CD8-positive, alpha-beta memory T cell (primary cell): ENCODE data around the gene CYSRT1. TPM values are rescaled to one million over a fixed set of nuclear protein-coding genes. Genes with fewer than 3 reads are reported as not detected.

Experiments
- CTCF ChIA-PET: fragments of 350-600 bp; sonication (Branson Sonifier 250); formaldehyde crosslinking; loops from one replicate; lab custom pipeline; 2021; ENCODE audit warnings: antibody characterized with exemption; lab: Charles Lee
- POLR2A ChIA-PET: fragments of 350-600 bp; sonication (Branson Sonifier 250); formaldehyde crosslinking; loops from one replicate; lab custom pipeline; 2021; ENCODE audit warnings: antibody characterized with exemption; lab: Charles Lee
- DNase-seq, 5 donors: peaks; one replicate each; pipeline versions ENCODE4 v3.0.0 to v3.0.0-alpha.2; 2020 to 2022; ENCODE audit warnings: mixed read lengths in 1 of 5
- H3K27ac ChIP-seq: one replicate; pipeline ENCODE4 v1.7.0; 2013; ENCODE audit warnings: low read depth, mild to moderate bottlenecking, low read length, moderate library complexity
- H3K27me3 ChIP-seq: 2 replicates; pipeline ENCODE4 v1.7.0; 2013; ENCODE audit warnings: low read length, mild to moderate bottlenecking; ENCODE audit not compliant: insufficient read depth, poor library complexity, severe bottlenecking
- H3K36me3 ChIP-seq: 2 replicates; pipeline ENCODE4 v1.7.0; 2013; ENCODE audit warnings: mild to moderate bottlenecking, low read length, moderate library complexity; ENCODE audit not compliant: insufficient read depth
- H3K4me1 ChIP-seq: 2 replicates; pipeline ENCODE4 v1.7.0; 2013; ENCODE audit warnings: mild to moderate bottlenecking, low read length, moderate library complexity; ENCODE audit not compliant: insufficient read depth
- H3K4me3 ChIP-seq: 2 replicates; pipeline ENCODE4 v1.7.0; 2013; ENCODE audit warnings: mild to moderate bottlenecking, low read length
- H3K9me3 ChIP-seq: 2 replicates; pipeline ENCODE4 v1.7.0; 2013; ENCODE audit warnings: mild to moderate bottlenecking, low read length
- H3K27ac Mint-ChIP-seq, 8 donors: one replicate each; pipeline ENCODE4 v1.8.0; 2020 to 2021; ENCODE audit warnings: mixed read lengths in 8 of 8, mild to moderate bottlenecking in 6 of 8, inconsistent platforms in 3 of 8, moderate library complexity in 3 of 8
- H3K27me3 Mint-ChIP-seq, 2 donors: one replicate each; pipeline ENCODE4 v1.8.0; 2020 to 2021; ENCODE audit warnings: mixed read lengths in 2 of 2, mild to moderate bottlenecking in 1 of 2, moderate library complexity in 1 of 2
- H3K36me3 Mint-ChIP-seq, 3 donors: one replicate each; pipeline ENCODE4 v1.8.0; 2020 to 2021; ENCODE audit warnings: mixed read lengths in 3 of 3, inconsistent platforms in 1 of 3, mild to moderate bottlenecking in 1 of 3
- H3K4me1 Mint-ChIP-seq, 3 donors: one replicate each; pipeline ENCODE4 v1.8.0; 2020 to 2021; ENCODE audit warnings: mixed read lengths in 3 of 3, inconsistent platforms in 1 of 3, mild to moderate bottlenecking in 1 of 3
- H3K4me3 Mint-ChIP-seq, 7 donors: one replicate each; pipeline ENCODE4 v1.8.0; 2020 to 2021; ENCODE audit warnings: mixed read lengths in 7 of 7, mild to moderate bottlenecking in 6 of 7, moderate library complexity in 4 of 7, inconsistent platforms in 2 of 7
- H3K9me3 Mint-ChIP-seq, 5 donors: one replicate each; pipeline ENCODE4 v1.8.0; 2020 to 2022; ENCODE audit warnings: mixed read lengths in 5 of 5, mild to moderate bottlenecking in 3 of 5, moderate library complexity in 2 of 5, inconsistent platforms in 1 of 5
- polyA plus RNA-seq: library from polyadenylated mRNA; unstranded; fragments of 300-500 nt; fragmentation: Illumina TruSeq; gene quantifications from one replicate; pipeline ENCODE4 v1.2.3, GENCODE V29; 2021
- total RNA-seq, 2 experiments: library from RNA; stranded (reverse); gene quantifications; one replicate each; pipeline ENCODE4 v1.2.3, GENCODE V29; 2021

CYSRT1 gene
- total and polyA plus RNA-seq, 3 experiments from 2014 or later: 0.32 to 0.66 (median 0.58) TPM

DNA sequence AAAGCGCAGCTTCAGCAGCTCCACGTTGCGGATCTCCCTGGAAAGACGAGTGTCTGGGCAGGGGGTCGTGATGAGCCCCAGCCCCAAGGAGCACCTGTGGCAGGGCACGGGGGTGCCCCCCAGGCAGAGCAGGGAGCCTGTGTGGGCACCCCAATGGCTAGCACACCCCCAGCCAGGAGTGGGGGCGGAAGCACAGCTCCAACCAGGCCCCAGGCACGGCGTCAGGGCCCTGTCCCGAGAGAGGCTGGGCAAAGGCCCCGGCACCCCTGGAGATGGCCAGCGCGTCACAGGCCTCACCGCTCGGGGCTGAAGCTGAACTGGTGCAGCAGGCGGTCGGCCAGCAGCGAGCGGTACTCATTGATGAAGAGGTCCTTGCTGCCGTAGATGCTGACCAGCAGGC, 44.5 kb upstream of the CYSRT1 start:
- no peak overlapping the region for H3K4me3 Mint-ChIP-seq
- H3K27me3 ChIP-seq: no peaks in the 10 kb centered on the region
- no peaks in the 10 kb centered on the region for H3K27me3 Mint-ChIP-seq
- peaks cover 8% of the 10 kb centered on the region for H3K36me3 ChIP-seq
- DNase-seq: no peak
- no peak overlapping the region for H3K4me3 ChIP-seq
- H3K27ac ChIP-seq: no peak overlapping the region
- peaks cover 0 to 72% (median 6%) of the 10 kb centered on the region in 3 donors for H3K36me3 Mint-ChIP-seq
- CTCF ChIA-PET: interaction anchor here (0.5 kb wide), 1 partner anchor 53 kb away, joined by 3 read pairs; no protein-coding TSS in a partner anchor
- H3K9me3 ChIP-seq: no peaks in the 10 kb centered on the region
- no peaks in the 10 kb centered on the region for H3K4me1 ChIP-seq
- H3K27ac Mint-ChIP-seq: no peak overlapping the region
- peaks cover 4 to 17% (median 5%) of the 10 kb centered on the region in 3 donors for H3K4me1 Mint-ChIP-seq
- POLR2A ChIA-PET: interaction anchor here (1.2 kb wide), 1 partner anchor 8 kb away, joined by 4 read pairs; no protein-coding TSS in a partner anchor
- H3K9me3 Mint-ChIP-seq: no peaks in the 10 kb centered on the region

DNA sequence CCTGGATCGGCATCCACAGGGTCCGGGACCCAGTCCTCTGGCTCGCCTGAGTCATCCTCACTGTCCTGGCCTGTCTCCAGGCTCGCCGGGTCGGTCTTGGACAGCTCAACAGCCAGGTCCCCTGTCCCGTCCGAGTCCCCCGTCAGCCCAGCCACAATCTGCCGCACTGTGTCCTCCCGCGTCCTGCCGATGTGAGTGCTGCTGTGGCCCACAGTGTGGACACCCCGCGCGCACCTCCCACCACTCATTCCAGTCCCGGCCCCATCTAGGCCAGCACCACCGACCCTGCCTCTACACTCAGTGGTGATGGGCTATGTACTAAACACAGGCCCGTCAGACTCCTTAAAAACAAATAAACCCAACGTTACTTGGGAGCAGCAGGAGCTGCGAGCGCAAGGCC, 43.3 kb upstream of the CYSRT1 start:
- Mint-ChIP-seq H3K4me1 (peaks cover 7 to 21% (median 9%) of the 10 kb centered on the region in 3 donors), H3K27me3 (no peaks in the 10 kb centered on the region), H3K36me3 (peaks cover 0 to 80% (median 6%) of the 10 kb centered on the region in 3 donors), H3K27ac (no peak overlapping the region), H3K9me3 (no peaks in the 10 kb centered on the region), H3K4me3 (peak overlapping the region in 1 of 7 donors; percentile 35)
- CTCF ChIA-PET: no interaction called here
- peaks cover 8% of the 10 kb centered on the region for H3K36me3 ChIP-seq
- no peaks in the 10 kb centered on the region for H3K27me3 ChIP-seq
- H3K4me1 ChIP-seq: peaks cover 9% of the 10 kb centered on the region
- no peak for DNase-seq
- POLR2A ChIA-PET: no interaction called here
- no peak overlapping the region for H3K4me3 ChIP-seq
- H3K27ac ChIP-seq: no peak overlapping the region
- H3K9me3 ChIP-seq: no peaks in the 10 kb centered on the region

DNA sequence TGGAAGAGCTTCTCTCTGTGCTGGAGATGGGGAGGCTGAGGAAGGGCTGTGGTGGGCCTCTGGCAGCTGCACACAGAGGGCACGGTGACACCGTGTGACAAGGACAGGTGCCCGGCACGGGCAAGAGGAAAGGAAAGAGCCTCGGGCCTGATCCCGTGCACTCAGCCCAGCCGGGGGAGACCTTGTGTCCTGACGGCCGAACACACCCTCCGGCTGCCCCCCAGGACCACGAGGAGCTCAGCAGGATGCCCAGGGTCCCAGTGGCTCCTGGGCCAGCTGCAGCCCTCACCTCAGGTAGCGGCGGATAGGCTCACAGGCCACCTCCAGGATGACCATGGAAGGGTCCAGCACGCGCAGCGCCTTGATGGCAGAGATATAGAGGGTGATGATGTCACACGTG, 42.1 kb upstream of the CYSRT1 start:
- Mint-ChIP-seq H3K27ac (peak overlapping the region in 1 of 8 donors; percentile 48), H3K4me3 (no peak overlapping the region), H3K27me3 (no peaks in the 10 kb centered on the region), H3K36me3 (peaks cover 0 to 79% (median 8%) of the 10 kb centered on the region in 3 donors), H3K4me1 (peaks cover 18 to 32% (median 20%) of the 10 kb centered on the region in 3 donors), H3K9me3 (no peaks in the 10 kb centered on the region)
- ChIA-PET POLR2A (interaction anchor here (1.1 kb wide), 1 partner anchor 17 kb away, joined by 3 read pairs; no protein-coding TSS in a partner anchor), CTCF (no interaction called here)
- H3K36me3 ChIP-seq: peaks cover 8% of the 10 kb centered on the region
- H3K4me3 ChIP-seq: no peak overlapping the region
- no peak for DNase-seq
- no peaks in the 10 kb centered on the region for H3K9me3 ChIP-seq
- no peaks in the 10 kb centered on the region for H3K27me3 ChIP-seq
- H3K4me1 ChIP-seq: peaks cover 20% of the 10 kb centered on the region
- no peak overlapping the region for H3K27ac ChIP-seq

DNA sequence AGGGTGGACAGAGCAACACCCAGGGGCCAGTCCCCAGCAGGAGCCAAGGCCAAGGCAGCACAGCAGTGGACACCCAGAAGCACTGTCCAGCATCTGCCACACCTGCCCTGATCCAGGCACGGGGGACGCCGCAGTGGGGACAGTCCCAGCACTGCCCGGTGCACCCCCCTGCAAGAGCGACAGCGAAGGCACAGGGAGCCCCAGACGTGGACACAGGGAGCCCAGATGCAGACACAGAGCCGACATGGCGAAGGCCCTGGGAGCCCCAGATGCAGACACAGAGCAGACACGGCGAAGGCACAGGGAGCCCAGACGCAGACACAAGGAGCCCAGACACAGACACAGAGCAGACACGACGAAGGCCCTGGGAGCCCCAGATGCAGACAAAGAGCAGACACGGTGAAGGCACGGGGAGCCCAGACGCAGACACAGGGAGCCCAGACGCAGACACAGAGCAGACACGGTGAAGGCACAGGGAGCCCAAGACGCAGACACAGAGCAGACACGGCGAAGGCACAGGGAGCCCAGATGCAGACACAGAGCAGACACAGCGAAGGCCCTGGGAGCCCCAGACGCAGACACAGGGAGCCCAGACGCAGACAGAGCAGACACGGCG, 40.9 kb upstream of the CYSRT1 start:
- Mint-ChIP-seq H3K27me3 (no peaks in the 10 kb centered on the region), H3K36me3 (peaks cover 0 to 80% (median 8%) of the 10 kb centered on the region in 3 donors), H3K27ac (peak overlapping the region in 1 of 8 donors; percentile 47), H3K4me3 (peak overlapping the region in 2 of 7 donors; percentile 36 to 78), H3K4me1 (peaks cover 21 to 41% (median 24%) of the 10 kb centered on the region in 3 donors), H3K9me3 (no peaks in the 10 kb centered on the region)
- H3K27me3 ChIP-seq: no peaks in the 10 kb centered on the region
- ChIA-PET CTCF (no interaction called here), POLR2A (no interaction called here)
- H3K4me1 ChIP-seq: peaks cover 22% of the 10 kb centered on the region
- H3K9me3 ChIP-seq: no peaks in the 10 kb centered on the region
- H3K36me3 ChIP-seq: peaks cover 8% of the 10 kb centered on the region
- no peak overlapping the region for H3K27ac ChIP-seq
- DNase-seq: no peak
- no peak overlapping the region for H3K4me3 ChIP-seq

DNA sequence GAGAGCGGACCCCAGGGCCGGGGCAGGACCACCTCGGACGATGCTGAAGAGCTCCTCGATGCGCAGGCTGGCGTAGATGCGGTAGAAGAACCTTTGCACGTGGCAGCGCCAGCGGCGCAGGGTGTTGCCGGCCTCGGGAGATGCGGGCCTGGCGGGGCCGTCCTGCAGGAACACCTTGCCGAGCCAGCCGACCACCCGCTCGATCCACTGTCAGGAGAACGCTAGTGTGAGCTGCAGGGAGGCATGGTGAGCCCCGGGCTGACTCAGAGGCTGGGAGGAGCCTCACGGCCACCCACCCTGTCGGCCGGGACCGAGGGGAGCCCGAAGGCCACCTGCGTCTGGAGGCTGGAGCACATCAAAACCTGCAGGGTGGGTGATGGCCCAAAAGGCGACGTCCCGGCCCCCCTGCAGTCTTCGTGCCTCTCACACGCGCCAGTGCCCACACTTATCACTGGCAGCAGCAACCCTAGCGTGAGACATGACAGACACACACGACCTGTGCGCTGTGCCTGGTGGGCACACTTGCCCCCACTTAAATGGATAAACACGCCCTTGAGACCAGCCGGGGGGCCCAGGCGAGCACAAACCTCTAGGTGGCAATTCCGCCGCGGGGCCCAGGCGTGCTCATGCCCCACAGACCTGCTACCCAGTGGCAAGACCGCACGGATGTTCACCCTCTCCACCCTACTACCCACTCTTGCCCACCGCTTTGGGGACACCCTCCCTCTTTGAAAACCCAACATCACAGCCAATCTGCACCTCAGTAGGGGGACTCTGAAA, 39.9 kb upstream of the CYSRT1 start:
- ChIA-PET POLR2A (no interaction called here), CTCF (no interaction called here)
- Mint-ChIP-seq H3K4me1 (peaks cover 28 to 48% (median 29%) of the 10 kb centered on the region in 3 donors), H3K9me3 (no peaks in the 10 kb centered on the region), H3K4me3 (peak overlapping the region in 1 of 7 donors; percentile 13), H3K27me3 (no peaks in the 10 kb centered on the region), H3K36me3 (peaks cover 0 to 77% (median 8%) of the 10 kb centered on the region in 3 donors), H3K27ac (peak overlapping the region in 1 of 8 donors; percentile 57)
- Histone ChIP-seq H3K4me1 (peaks cover 32% of the 10 kb centered on the region), H3K36me3 (peaks cover 8% of the 10 kb centered on the region), H3K9me3 (no peaks in the 10 kb centered on the region), H3K4me3 (no peak overlapping the region), H3K27ac (no peak overlapping the region), H3K27me3 (no peaks in the 10 kb centered on the region)
- no peak for DNase-seq

DNA sequence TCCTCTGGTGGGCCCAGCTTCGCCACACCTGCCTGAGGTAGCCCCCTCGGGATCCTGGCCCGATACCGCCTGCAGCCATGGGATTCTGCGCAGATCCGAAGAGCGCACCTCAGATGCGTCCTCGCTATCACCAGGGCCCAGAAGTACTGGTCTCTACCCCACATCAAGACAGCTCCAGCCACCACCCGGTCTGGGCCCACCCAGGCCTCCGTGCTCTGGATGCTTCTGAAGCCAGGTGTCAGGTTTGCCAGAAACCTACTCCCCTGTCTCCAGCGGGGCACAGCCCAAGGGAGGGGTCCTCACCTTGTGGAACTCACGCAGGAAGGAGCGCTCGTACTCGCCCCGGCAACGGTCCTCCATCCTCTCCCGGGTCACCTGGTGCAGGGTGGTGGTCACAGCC, 39.1 kb upstream of the CYSRT1 start:
- CTCF ChIA-PET: no interaction called here
- H3K27ac Mint-ChIP-seq: no peak overlapping the region

DNA sequence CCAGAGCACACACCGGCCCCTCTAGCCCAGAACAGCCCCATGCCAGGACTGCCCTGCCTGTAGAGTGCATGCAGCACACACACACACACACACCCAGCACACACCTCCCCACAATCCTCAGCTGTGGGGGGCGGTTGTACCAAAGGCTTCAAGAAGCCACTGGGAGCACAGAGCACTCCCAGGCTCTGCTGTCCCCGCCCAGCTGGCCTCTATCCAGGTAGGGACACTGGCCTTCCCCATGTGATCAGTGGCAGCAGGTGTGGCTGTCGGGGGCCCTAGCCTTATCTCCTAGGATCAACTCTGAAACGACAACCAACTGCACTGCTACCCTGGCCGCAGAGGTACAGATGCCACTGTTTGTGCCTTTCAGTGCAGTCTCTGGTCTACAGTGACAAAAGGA, 38.6 kb upstream of the CYSRT1 start:
- Mint-ChIP-seq H3K9me3 (no peaks in the 10 kb centered on the region), H3K4me3 (peak overlapping the region; percentile 61 to 98 (median 92)), H3K27ac (peak overlapping the region in 4 of 8 donors; percentile 50 to 85 (median 76)), H3K27me3 (no peaks in the 10 kb centered on the region), H3K4me1 (peaks cover 28 to 56% (median 30%) of the 10 kb centered on the region in 3 donors), H3K36me3 (peaks cover 0 to 76% (median 8%) of the 10 kb centered on the region in 3 donors)
- no peak overlapping the region for H3K4me3 ChIP-seq
- H3K4me1 ChIP-seq: peaks cover 33% of the 10 kb centered on the region
- H3K9me3 ChIP-seq: no peaks in the 10 kb centered on the region
- ChIA-PET CTCF (no interaction called here), POLR2A (no interaction called here)
- H3K27ac ChIP-seq: no peak overlapping the region
- H3K27me3 ChIP-seq: no peaks in the 10 kb centered on the region
- H3K36me3 ChIP-seq: peaks cover 12% of the 10 kb centered on the region
- no peak for DNase-seq

More for the DNA sequence above, 39.1 kb upstream of the CYSRT1 start:
- Mint-ChIP-seq H3K27me3 (no peaks in the 10 kb centered on the region), H3K4me1 (peaks cover 28 to 53% (median 30%) of the 10 kb centered on the region in 3 donors), H3K4me3 (peak overlapping the region in 4 of 7 donors; percentile 13 to 89 (median 67)), H3K36me3 (peaks cover 0 to 78% (median 8%) of the 10 kb centered on the region in 3 donors), H3K9me3 (no peaks in the 10 kb centered on the region)
- Histone ChIP-seq H3K4me1 (peaks cover 33% of the 10 kb centered on the region), H3K36me3 (peaks cover 12% of the 10 kb centered on the region), H3K27ac (no peak overlapping the region), H3K27me3 (no peaks in the 10 kb centered on the region), H3K9me3 (no peaks in the 10 kb centered on the region), H3K4me3 (no peak overlapping the region)
- no peak for DNase-seq
- POLR2A ChIA-PET: no interaction called here
